Coronary artery (tissue), 2 donors: ENCODE measurements around the gene HHIPL2.

Experiments
- DNase-seq: peaks from one replicate; pipeline ENCODE4 v3.0.0-alpha.2; 2017; ENCODE audit warnings: low spot score
- H3K27ac ChIP-seq, 2 donors: fragments of 200-600 bp; sonication (generic); one replicate each; pipeline ENCODE4 v1.5.1; 2016 to 2019
- H3K4me3 ChIP-seq: fragments of 200-600 bp; sonication (generic); 2 replicates; pipeline ENCODE4 v1.5.1; 2016; ENCODE audit warnings: mild to moderate bottlenecking, moderate library complexity
- TF ChIP-seq, protein P1 (sequence below): fragments of 200-600 bp; sonication (generic); IDR thresholded peaks from one replicate; pipeline ENCODE4 v1.5.1; 2019; ENCODE audit warnings: antibody characterized with exemption

Gene HHIPL2

DNA sequence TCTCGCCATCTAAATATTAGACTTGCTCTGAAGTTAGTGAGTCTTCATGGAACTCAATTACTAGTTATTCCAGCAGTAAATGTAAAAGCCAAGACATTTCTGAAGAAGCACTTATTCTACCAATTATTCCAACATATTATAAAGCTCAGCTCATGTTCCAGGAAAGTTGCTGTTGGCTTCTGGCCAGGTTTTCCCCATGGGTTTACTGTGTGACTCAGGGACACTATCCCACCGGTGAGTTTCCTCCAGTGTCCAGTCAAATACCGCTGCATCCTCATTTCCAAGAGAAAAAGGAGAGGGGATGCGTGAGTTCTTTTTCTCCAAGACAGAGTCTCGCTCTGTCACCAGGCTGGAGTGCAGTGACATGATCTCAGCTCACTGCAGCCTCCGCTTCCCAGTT, 9.2 kb upstream of the HHIPL2 start:
- TF ChIP-seq, protein P1, sequence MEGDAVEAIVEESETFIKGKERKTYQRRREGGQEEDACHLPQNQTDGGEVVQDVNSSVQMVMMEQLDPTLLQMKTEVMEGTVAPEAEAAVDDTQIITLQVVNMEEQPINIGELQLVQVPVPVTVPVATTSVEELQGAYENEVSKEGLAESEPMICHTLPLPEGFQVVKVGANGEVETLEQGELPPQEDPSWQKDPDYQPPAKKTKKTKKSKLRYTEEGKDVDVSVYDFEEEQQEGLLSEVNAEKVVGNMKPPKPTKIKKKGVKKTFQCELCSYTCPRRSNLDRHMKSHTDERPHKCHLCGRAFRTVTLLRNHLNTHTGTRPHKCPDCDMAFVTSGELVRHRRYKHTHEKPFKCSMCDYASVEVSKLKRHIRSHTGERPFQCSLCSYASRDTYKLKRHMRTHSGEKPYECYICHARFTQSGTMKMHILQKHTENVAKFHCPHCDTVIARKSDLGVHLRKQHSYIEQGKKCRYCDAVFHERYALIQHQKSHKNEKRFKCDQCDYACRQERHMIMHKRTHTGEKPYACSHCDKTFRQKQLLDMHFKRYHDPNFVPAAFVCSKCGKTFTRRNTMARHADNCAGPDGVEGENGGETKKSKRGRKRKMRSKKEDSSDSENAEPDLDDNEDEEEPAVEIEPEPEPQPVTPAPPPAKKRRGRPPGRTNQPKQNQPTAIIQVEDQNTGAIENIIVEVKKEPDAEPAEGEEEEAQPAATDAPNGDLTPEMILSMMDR: no peak
- Histone ChIP-seq H3K4me3 (no peak overlapping the region), H3K27ac (no peak overlapping the region)
- DNase-seq: no peak

GRCh38 chr1:222555992-222556615, 8.2 kb upstream of the HHIPL2 start:
- TF ChIP-seq, protein P1: no peak
- no peak overlapping the region for H3K4me3 ChIP-seq
- no peak for DNase-seq
- H3K27ac ChIP-seq: no peak overlapping the region

GRCh38 chr1:222554177-222554576, 6.3 kb upstream of the HHIPL2 start:
- DNase-seq: no peak
- no peak overlapping the region for H3K4me3 ChIP-seq
- TF ChIP-seq, protein P1: no peak
- H3K27ac ChIP-seq: no peak overlapping the region

DNA sequence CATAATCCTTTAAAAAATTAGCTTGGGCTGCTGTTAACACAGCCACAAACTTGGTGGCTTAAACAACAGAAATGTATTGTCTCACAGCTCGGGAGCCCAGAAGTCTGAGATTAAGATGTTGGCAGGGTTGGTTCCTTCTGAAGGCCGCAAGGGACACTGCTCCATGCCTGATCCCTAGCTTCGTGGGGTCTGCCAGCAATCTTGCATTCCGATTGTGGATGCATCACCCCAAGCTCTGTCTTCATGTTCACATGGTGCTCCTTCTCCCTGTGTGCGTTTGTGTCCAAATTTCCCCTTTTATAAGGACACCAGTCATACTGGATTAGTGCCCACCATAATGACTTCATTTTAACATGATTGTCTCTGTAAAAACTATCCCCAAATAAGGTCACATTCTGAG, 5.0 kb upstream of the HHIPL2 start:
- no peak for DNase-seq
- Histone ChIP-seq H3K27ac (peak overlapping the region; percentile 15 to 37), H3K4me3 (no peak overlapping the region)
- TF ChIP-seq, protein P1: no peak

- H3K4me3 ChIP-seq: no peak overlapping the region
- DNase-seq: no peak
Observed at GRCh38 chr1:222547260-222547614, 667 bp downstream of the HHIPL2 start.

DNA sequence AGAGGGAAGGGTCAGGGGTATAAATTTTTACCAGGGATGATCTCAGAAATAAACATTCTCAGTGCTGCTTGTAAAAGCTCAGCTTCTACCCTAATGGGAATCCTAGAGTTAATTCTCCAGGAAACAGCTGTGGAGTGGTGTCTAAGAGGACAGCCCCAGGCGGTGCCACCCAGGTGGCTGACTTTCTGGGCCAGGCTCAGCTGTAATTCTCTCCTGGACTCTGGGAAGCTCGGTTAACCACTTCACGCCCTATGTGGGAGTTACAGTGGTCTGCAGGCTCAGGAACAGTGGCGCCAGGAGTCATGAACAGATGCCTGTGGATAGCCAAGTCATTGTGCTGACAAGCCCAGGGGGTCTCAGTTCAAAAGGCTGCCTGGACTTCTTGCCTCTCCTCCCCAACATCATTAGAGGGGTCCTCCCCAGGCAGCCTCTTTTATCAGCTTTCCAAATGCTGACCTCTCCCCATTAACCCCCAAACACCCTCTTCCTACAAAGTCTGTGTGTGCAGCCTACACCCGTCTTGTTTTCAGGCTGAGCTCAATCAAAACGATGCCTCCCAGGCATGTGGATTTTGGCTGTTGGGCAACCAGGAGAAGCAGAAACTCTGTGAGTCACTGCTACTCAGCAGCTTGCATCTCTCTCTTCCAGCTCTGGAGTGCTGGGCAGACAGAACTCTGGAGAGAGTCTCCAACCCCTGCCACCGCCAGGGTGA, 1.2 kb downstream of the HHIPL2 start:
- DNase-seq: no peak
- TF ChIP-seq, protein P1: no peak
- Histone ChIP-seq H3K4me3 (peak overlapping the region; percentile 15), H3K27ac (peak overlapping the region in 1 of 2 donors; percentile 24)

More at GRCh38 chr1:222547260-222547614, 667 bp downstream of the HHIPL2 start:
- TF ChIP-seq, protein P1: no peak
- H3K27ac ChIP-seq: no peak overlapping the region

DNA sequence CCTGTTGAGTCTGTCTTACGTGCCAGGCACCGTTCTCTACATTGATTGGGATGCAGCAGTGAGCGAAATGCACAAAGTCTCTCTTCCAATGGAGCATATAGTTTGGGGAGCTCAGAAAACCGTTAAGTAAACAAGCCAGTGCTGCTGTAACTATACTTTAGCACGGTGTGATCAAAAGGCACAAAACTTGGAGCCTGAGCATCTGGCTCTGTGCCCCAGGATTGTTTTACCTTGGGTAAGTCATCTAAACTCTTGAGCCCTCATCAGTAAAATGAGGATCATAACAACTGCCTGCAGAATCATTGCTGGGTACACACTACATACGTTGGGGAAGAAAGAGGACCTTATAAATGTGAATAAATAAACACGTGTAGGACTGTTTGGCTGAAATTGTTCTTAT, 1.8 kb downstream of the HHIPL2 start:
- H3K27ac ChIP-seq: no peak overlapping the region
- TF ChIP-seq, protein P1: no peak
- no peak overlapping the region for H3K4me3 ChIP-seq
- no peak for DNase-seq
